ENCODE data around the gene TMEM263. TPM values are rescaled to one million over a fixed set of nuclear protein-coding genes. Genes with fewer than 3 reads are reported as not detected.

Gene TMEM263
- 24.4 to 31.9 TPM (median 30.2 TPM) in 5 replicates for total RNA-seq (2022; extraction: Qiagen RNA extraction)

DNA sequence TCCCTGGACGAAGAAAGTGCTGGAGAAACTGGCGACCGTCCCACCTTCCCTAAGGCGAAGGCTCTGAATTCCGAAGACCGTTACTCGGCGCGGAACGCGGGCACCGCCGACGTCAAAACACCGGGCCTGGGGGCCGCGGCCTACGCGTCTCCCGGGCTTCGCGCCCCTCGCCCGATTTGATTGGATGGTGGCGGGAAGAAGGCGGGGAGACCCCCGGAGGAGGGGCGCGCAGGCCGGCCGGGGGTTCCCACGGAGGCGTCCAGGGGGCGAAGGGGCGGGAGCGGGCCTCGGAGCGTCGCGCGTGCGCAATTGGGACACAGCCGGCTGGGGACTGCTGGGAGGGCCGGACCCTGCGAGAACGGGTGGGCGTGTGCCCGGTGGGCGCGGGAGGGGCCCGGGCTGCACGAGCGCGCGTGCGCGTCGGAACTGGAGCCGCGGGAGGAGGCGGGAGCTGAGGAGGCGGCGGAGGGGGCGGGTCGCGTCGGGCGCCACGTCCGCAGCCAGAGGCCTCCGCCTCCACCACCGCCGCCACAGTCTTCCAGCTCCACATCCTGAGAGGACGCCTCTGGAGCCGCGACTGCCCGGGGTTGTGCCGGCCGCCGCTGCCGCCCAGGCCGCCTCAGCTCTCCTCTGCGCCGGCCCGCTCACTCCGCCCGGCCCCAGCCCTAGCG, at the start of gene TMEM263:
Gene TMEM263 (plus strand): TSS at position 531 of the 671 bp plus-strand sequence. CDS start 11,210 bp downstream, outside the sequence.

DNA sequence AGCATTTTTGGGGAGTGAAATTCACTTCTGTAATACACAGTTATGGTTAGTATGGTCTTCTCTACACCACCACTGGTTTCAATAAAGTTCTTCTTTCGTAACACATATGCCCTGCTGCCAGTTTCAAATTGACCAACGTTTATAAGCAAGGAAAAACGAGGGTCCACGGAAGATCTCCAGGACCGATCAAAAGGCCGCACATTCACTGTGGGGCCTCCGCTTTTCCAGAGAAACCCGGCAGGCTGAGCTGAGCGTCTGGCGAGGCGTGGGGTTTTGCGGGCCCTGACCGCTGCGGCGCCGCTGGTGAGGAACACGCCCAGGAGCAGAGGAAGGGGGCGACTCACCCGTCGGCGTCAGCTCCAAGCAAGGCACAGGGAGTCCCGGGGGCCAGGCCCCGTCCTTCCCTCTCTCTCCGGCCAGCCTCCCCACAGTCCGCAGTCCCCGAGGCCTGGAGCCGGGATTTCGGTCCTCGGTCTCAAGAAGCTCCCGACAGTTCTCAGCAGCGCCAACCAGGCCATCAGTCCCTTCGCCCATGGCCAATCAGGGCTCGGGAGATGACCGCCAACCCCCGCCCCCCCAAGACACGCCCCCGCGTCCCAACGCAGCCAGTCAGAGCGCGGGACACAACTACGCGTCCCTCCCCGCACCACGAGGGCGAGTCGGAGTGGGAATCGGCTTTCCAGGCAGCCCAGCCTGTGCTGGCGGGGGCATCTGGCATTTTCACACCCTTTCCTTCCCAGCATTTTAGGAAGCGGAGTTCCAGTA, 31.1 kb downstream of the TMEM263 start, which contains the start of gene MTERF2:
Gene MTERF2 (minus strand): TSS at position 522 of the 765 bp plus-strand sequence. CDS start 8,432 bp downstream, outside the sequence.

Other genes starting within 250 kb of the TMEM263 start
- gene RIC8B, start 181.2 kb upstream of the TMEM263 start, total RNA-seq (2022; extraction: Qiagen RNA extraction), result 7.9 to 9.2 TPM (median 8.0 TPM) in 5 replicates
- 3.4 to 4.7 TPM (median 4.3 TPM) in 5 replicates for gene MTERF2, start 31.2 kb downstream of the TMEM263 start, total RNA-seq (2022; extraction: Qiagen RNA extraction)
- 20.6 to 28.1 TPM (median 22.8 TPM) in 5 replicates for gene CRY1, start 137.6 kb downstream of the TMEM263 start, total RNA-seq (2022; extraction: Qiagen RNA extraction)